K562 (cell line): ENCODE results near the gene UBE2H. TPM values are rescaled to one million over a fixed set of nuclear protein-coding genes. Genes with fewer than 3 reads are reported as not detected.

Experiments used
- EP400 ChIP-seq: fragments of 450-650 bp; IDR thresholded peaks from 2 replicates; pipeline ENCODE4 v1.6.1; 2017; ENCODE audit warnings: antibody characterized with exemption, mild to moderate bottlenecking, moderate library complexity
- ETS2 ChIP-seq: IDR thresholded peaks from 2 replicates; pipeline ENCODE4 v1.6.1; 2016; ENCODE audit warnings: borderline replicate concordance, missing genetic modification characterization, mild to moderate bottlenecking, moderate library complexity, missing compliant biosample characterization; ENCODE audit not compliant: poor library complexity, severe bottlenecking
- HOXB6 ChIP-seq: fragments of 250-450 bp; sonication (Bioruptor Pico); IDR thresholded peaks from 2 replicates; pipeline ENCODE4 v1.5.1; 2022; ENCODE audit warnings: mild to moderate bottlenecking, borderline replicate concordance
- JUN ChIP-seq, 2 experiments: sonication (generic) in 1 of 2; formaldehyde crosslinking in 1 of 2; IDR thresholded peaks; 2 replicates each; pipeline versions ENCODE4 v1.6.1 to v1.8.0; 2012 to 2022; ENCODE audit warnings: borderline replicate concordance in 2 of 2, mild to moderate bottlenecking in 2 of 2, improper control_type of control experiment in 1 of 2, low read depth in 1 of 2, low read length in 1 of 2, missing genetic modification reagents in 1 of 2
- MEF2D ChIP-seq: conservative IDR thresholded peaks from 2 replicates; pipeline ENCODE4 v1.6.1; 2016; ENCODE audit warnings: low read depth, missing genetic modification characterization, missing compliant biosample characterization
- PTTG1 ChIP-seq: fragments of 450-650 bp; IDR thresholded peaks from 2 replicates; pipeline ENCODE4 v1.6.1; 2016; ENCODE audit warnings: low read depth, mild to moderate bottlenecking, missing genetic modification characterization, missing compliant biosample characterization
- SMARCA4 ChIP-seq: fragments of 450-650 bp; IDR thresholded peaks from 2 replicates; pipeline ENCODE4 v1.6.1; 2016
- ZNF197 ChIP-seq: fragments of 200-800 bp; sonication (Bioruptor generic); IDR thresholded peaks from 2 replicates; pipeline ENCODE4 v1.6.1; 2016; ENCODE audit warnings: low read depth, missing genetic modification characterization, missing compliant biosample characterization
- polyA plus RNA-seq, 8 experiments: library from polyadenylated mRNA; depleted of rRNA in 4 of 8; stranded (reverse) in 5 of 8; unstranded in 3 of 8; fragments of >200 nt; fragmentation: Nextera tagmentation in 2 of 8; fragmentation: Illumina TruSeq in 1 of 8; extraction: Ambion mirVana in 2 of 8; extraction: Trizol in 1 of 8; gene quantifications; 2 replicates each; pipeline versions ENCODE4 v1.2.1 to v1.2.3, GENCODE V29; 2011 to 2014; ENCODE audit warnings: inconsistent platforms in 1 of 8, missing spikeins in 1 of 8
- total RNA-seq, 7 experiments: library from RNA; depleted of rRNA in 6 of 7; stranded (reverse); fragments of >200 nt in 6 of 7; fragmentation: Illumina TruSeq in 2 of 7; extraction: Trizol in 2 of 7; gene quantifications; 2 replicates each; pipeline versions ENCODE4 v1.2.1 to v1.2.3, GENCODE V29; 2011 to 2021; ENCODE audit warnings: low replicate concordance in 1 of 7
- TF ChIP-seq, protein P1 (sequence below), 2 experiments: fragments of 450-650 bp; IDR thresholded peaks; 2 replicates each; pipeline ENCODE4 v1.6.1; 2018; ENCODE audit warnings: mild to moderate bottlenecking in 2 of 2, low read depth in 1 of 2; ENCODE audit not compliant: partially characterized antibody in 2 of 2
- TF ChIP-seq, protein P2 (sequence below): fragments of 450-650 bp; IDR thresholded peaks from 2 replicates; pipeline ENCODE4 v1.6.1; 2017; ENCODE audit warnings: antibody characterized with exemption, mild to moderate bottlenecking
- TF ChIP-seq, protein P3 (sequence below): sonication (generic); formaldehyde crosslinking; IDR thresholded peaks from 2 replicates; pipeline ENCODE4 v1.8.0; 2022; ENCODE audit warnings: mild to moderate bottlenecking, missing genetic modification reagents, borderline replicate concordance
- TF ChIP-seq, protein P4 (sequence below): sonication (generic); formaldehyde crosslinking; IDR thresholded peaks from 2 replicates; pipeline ENCODE4 v1.8.0; 2022; ENCODE audit warnings: mild to moderate bottlenecking, missing genetic modification reagents
- TF ChIP-seq, protein P5 (sequence below), 2 experiments: fragments of 250-450 bp in 1 of 2; fragments of 450-650 bp in 1 of 2; sonication (Bioruptor Pico) in 1 of 2; IDR thresholded peaks; 2 replicates each; pipeline versions ENCODE4 v1.6.1 to v1.8.0; 2016 to 2021; ENCODE audit warnings: mild to moderate bottlenecking in 2 of 2, moderate library complexity in 2 of 2, missing compliant biosample characterization in 1 of 2, missing genetic modification characterization in 1 of 2

The UBE2H gene
- total and polyA plus RNA-seq, 9 of the 15 experiments (the other 6 are each of a cell fraction or from before 2014, with no cell fraction given): 6.3 to 33.0 (median 13.3) TPM

DNA sequence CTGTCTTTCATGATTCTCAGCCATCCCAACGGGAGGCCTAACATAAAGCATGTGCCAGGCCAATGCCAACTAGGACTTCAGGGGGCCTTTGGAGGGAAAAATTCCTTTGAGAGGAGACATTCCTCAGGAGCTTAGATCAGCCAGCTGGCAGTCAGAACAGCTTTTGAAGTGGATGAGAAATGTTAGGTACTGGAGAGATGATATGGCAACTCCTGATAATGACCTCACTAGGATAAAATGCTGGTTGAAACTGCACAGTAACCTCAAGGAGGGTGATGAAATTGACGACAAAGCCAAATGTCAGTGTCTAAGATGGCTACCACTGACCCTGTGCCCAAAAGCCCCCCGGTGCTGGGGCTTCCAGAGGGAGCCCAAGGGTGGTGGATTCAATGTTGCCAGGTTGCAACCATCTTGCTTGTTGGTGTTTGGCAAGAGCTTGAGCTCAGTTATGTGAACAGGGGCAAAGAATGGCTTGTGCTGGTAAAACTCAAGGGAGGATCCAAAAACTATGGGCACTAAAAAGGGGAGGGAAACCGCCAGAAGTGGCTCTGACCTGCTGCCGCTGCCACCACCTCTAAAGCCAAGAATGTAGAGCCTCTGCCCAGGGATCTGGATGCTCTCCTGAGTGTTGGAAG is 121.2 kb downstream of the UBE2H start (continued):
- TF ChIP-seq, protein P1, sequence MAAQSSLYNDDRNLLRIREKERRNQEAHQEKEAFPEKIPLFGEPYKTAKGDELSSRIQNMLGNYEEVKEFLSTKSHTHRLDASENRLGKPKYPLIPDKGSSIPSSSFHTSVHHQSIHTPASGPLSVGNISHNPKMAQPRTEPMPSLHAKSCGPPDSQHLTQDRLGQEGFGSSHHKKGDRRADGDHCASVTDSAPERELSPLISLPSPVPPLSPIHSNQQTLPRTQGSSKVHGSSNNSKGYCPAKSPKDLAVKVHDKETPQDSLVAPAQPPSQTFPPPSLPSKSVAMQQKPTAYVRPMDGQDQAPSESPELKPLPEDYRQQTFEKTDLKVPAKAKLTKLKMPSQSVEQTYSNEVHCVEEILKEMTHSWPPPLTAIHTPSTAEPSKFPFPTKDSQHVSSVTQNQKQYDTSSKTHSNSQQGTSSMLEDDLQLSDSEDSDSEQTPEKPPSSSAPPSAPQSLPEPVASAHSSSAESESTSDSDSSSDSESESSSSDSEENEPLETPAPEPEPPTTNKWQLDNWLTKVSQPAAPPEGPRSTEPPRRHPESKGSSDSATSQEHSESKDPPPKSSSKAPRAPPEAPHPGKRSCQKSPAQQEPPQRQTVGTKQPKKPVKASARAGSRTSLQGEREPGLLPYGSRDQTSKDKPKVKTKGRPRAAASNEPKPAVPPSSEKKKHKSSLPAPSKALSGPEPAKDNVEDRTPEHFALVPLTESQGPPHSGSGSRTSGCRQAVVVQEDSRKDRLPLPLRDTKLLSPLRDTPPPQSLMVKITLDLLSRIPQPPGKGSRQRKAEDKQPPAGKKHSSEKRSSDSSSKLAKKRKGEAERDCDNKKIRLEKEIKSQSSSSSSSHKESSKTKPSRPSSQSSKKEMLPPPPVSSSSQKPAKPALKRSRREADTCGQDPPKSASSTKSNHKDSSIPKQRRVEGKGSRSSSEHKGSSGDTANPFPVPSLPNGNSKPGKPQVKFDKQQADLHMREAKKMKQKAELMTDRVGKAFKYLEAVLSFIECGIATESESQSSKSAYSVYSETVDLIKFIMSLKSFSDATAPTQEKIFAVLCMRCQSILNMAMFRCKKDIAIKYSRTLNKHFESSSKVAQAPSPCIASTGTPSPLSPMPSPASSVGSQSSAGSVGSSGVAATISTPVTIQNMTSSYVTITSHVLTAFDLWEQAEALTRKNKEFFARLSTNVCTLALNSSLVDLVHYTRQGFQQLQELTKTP (IDR thresholded peaks at IDR 0.05; ENCODE audit: low read depth in 1 of 2, partially characterized antibody in 2 of 2): peak in 1 of 2 experiments; percentile 37
- TF ChIP-seq, protein P2, sequence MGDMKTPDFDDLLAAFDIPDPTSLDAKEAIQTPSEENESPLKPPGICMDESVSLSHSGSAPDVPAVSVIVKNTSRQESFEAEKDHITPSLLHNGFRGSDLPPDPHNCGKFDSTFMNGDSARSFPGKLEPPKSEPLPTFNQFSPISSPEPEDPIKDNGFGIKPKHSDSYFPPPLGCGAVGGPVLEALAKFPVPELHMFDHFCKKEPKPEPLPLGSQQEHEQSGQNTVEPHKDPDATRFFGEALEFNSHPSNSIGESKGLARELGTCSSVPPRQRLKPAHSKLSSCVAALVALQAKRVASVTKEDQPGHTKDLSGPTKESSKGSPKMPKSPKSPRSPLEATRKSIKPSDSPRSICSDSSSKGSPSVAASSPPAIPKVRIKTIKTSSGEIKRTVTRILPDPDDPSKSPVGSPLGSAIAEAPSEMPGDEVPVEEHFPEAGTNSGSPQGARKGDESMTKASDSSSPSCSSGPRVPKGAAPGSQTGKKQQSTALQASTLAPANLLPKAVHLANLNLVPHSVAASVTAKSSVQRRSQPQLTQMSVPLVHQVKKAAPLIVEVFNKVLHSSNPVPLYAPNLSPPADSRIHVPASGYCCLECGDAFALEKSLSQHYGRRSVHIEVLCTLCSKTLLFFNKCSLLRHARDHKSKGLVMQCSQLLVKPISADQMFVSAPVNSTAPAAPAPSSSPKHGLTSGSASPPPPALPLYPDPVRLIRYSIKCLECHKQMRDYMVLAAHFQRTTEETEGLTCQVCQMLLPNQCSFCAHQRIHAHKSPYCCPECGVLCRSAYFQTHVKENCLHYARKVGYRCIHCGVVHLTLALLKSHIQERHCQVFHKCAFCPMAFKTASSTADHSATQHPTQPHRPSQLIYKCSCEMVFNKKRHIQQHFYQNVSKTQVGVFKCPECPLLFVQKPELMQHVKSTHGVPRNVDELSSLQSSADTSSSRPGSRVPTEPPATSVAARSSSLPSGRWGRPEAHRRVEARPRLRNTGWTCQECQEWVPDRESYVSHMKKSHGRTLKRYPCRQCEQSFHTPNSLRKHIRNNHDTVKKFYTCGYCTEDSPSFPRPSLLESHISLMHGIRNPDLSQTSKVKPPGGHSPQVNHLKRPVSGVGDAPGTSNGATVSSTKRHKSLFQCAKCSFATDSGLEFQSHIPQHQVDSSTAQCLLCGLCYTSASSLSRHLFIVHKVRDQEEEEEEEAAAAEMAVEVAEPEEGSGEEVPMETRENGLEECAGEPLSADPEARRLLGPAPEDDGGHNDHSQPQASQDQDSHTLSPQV: peak; percentile 90
- TF ChIP-seq, protein P3, sequence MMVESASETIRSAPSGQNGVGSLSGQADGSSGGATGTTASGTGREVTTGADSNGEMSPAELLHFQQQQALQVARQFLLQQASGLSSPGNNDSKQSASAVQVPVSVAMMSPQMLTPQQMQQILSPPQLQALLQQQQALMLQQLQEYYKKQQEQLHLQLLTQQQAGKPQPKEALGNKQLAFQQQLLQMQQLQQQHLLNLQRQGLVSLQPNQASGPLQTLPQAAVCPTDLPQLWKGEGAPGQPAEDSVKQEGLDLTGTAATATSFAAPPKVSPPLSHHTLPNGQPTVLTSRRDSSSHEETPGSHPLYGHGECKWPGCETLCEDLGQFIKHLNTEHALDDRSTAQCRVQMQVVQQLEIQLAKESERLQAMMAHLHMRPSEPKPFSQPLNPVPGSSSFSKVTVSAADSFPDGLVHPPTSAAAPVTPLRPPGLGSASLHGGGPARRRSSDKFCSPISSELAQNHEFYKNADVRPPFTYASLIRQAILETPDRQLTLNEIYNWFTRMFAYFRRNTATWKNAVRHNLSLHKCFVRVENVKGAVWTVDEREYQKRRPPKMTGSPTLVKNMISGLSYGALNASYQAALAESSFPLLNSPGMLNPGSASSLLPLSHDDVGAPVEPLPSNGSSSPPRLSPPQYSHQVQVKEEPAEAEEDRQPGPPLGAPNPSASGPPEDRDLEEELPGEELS (CRISPR knock-in tag): 0 out of 2 replicates have a peak, but pooled peaks have one; percentile 26
- peak; percentile 86; the same call in 1 of the 2 replicates for TF ChIP-seq ZNF197
- peak; percentile 66; the same call in 1 of the 2 replicates for TF ChIP-seq MEF2D (tag)
- TF ChIP-seq JUN (IDR thresholded peaks at IDR 0.05; ENCODE audit: borderline replicate concordance, low read depth, low read length): peak; percentile 90
- TF ChIP-seq JUN (CRISPR knock-in tag; IDR thresholded peaks at IDR 0.05; ENCODE audit: borderline replicate concordance): no peak
- TF ChIP-seq, protein P4, sequence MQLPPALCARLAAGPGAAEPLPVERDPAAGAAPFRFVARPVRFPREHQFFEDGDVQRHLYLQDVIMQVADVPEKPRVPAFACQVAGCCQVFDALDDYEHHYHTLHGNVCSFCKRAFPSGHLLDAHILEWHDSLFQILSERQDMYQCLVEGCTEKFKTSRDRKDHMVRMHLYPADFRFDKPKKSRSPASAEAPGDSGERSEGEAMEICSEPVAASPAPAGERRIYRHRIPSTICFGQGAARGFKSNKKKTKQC: no peak
- TF ChIP-seq PTTG1 (tag): peak; percentile 47; the same call in 1 of the 2 replicates
- TF ChIP-seq SMARCA4: peak; percentile 69; the same call in 1 of the 2 replicates
- TF ChIP-seq, protein P5, sequence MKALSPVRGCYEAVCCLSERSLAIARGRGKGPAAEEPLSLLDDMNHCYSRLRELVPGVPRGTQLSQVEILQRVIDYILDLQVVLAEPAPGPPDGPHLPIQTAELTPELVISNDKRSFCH (CRISPR knock-in tag; IDR thresholded peaks at IDR 0.05): no peak
- TF ChIP-seq, protein P5 (tag; IDR thresholded peaks at IDR 0.05): 0 out of 2 replicates have a peak, but pooled peaks have one; percentile 40
- peak; percentile 24; the same call in 1 of the 2 replicates for TF ChIP-seq HOXB6 (CRISPR knock-in tag)
- TF ChIP-seq EP400: peak; percentile 45; the same call in 1 of the 2 replicates
- no peak for TF ChIP-seq ETS2 (tag)
